Colonic mucosa (tissue), 4 donors: ENCODE data around the gene ATP8B4. TPM values are rescaled to one million over a fixed set of nuclear protein-coding genes. Genes with fewer than 3 reads are reported as not detected.
"Not testable (repeated sequence)": the region's sequence is repeated elsewhere in the genome, so short reads cannot be mapped to it uniquely, and the experiment has no call there.

Experiments
- DNase-seq: peaks from one replicate; pipeline ENCODE4 v3.0.0-alpha.2; 2020
- H3K27ac ChIP-seq: fragments of 200-600 bp; one replicate; pipeline ENCODE4 v1.8.0; 2021
- H3K27me3 ChIP-seq: fragments of 200-600 bp; one replicate; pipeline ENCODE4 v1.8.0; 2021
- H3K36me3 ChIP-seq: fragments of 200-600 bp; one replicate; pipeline ENCODE4 v1.8.0; 2021
- H3K4me1 ChIP-seq: fragments of 200-600 bp; one replicate; pipeline ENCODE4 v1.8.0; 2021; ENCODE audit warnings: mild to moderate bottlenecking
- H3K4me3 ChIP-seq: fragments of 200-600 bp; one replicate; pipeline ENCODE4 v1.8.0; 2021
- H3K9ac ChIP-seq, 2 donors: one replicate each; pipeline ENCODE4 v1.7.0; 2013; ENCODE audit warnings: control low read depth in 2 of 2, low read depth in 2 of 2, low read length in 2 of 2
- H3K9me3 ChIP-seq: fragments of 200-600 bp; one replicate; pipeline ENCODE4 v1.8.0; 2021
- CTCF ChIP-seq: fragments of 200-600 bp; IDR thresholded peaks from one replicate; pipeline ENCODE4 v1.8.0; 2022; ENCODE audit warnings: antibody characterized with exemption, mild to moderate bottlenecking
- intact Hi-C: fragments of 100-400 bp; cut with DNase I; formaldehyde crosslinking; loops from one replicate; pipeline ENCODE4 v1.14.1; 2022
- total RNA-seq, 2 donors: library from RNA; stranded (reverse); fragmentation: NEBNext Ultra II Directional in 1 of 2; extraction: Animal tissue kit (Norgen Biotek cat#: 25700) in 1 of 2; gene quantifications; one replicate each; pipeline ENCODE4 v1.2.1, GENCODE V29; 2021
- donor health status: healthy.
- donor health status: DM: no; HTN: no; CAD: no.
- donor health status: DM: no; HTN: no; CAD: no.

ATP8B4 gene
- total RNA-seq, 2 donors from 2014 or later: 2.7 to 3.0 TPM

- H3K36me3 ChIP-seq: no peaks in the 10 kb centered on the region
- no peaks in the 10 kb centered on the region for H3K27me3 ChIP-seq
- no peak for DNase-seq
- no peak for TF ChIP-seq CTCF
- H3K4me1 ChIP-seq: no peaks in the 10 kb centered on the region
- no peak overlapping the region for H3K9ac ChIP-seq
- intact Hi-C loops: no loop called here
- H3K9me3 ChIP-seq: no peaks in the 10 kb centered on the region
- no peak overlapping the region for H3K27ac ChIP-seq
- no peak overlapping the region for H3K4me3 ChIP-seq
These were observed 154.5 kb downstream of the ATP8B4 start for GRCh38 chr15:49964551-49964950.

DNA sequence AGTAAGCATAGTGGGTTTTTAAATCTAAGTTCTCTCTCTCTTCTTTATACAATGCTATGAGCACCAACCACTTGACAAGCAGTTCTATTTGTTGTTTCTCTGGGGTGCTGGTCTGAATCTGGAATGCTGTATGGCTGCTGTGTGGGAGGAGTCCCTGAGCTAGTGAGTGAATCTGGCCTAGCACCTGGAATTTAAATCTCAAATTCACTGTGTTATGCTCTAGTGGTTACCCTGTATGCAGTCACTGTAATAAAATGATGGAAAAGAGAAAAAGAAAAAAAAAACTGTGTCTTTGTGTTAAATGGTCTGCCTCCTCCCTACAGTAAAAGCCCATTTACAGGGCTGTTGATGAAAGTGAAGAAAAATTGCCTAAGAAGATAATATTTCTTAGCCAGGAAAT lies 155.0 kb downstream of the ATP8B4 start:
- Histone ChIP-seq H3K4me1 (no peaks in the 10 kb centered on the region), H3K27ac (no peak overlapping the region), H3K36me3 (no peaks in the 10 kb centered on the region), H3K27me3 (no peaks in the 10 kb centered on the region), H3K9ac (no peak overlapping the region), H3K4me3 (no peak overlapping the region), H3K9me3 (no peaks in the 10 kb centered on the region)
- intact Hi-C loops: no loop called here
- DNase-seq: no peak
- no peak for TF ChIP-seq CTCF

- intact Hi-C loops, DNase-seq: not testable (repeated sequence)
These were observed 155.8 kb downstream of the ATP8B4 start for GRCh38 chr15:49963033-49963772.

DNA sequence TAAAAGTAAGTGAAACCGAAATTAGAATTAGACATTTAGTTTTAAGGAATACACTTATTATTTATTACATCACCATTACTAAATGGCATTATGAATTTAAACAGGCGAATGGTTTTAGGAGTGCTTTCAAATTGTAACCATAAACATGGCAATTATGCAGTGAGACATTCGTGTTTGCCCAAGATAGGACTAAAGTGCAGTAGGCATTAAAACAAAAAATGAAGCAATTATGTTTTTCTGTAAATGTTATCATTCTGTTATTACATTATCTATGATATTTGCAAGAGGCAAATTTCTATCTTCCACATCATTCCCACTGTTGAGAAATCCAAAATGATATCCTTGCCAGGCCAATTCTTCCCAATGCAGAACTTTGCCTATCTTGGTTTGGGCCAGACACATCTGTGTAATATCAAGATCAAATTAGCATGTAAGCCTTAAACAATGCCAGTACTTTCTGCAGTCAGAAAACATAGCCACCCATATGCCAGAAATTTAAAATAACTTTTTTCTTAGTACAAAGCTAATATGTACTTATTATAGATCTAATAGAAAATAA lies 156.9 kb downstream of the ATP8B4 start:
- DNase-seq: no peak
- intact Hi-C loops: no loop called here

More at GRCh38 chr15:49963033-49963772, 155.8 kb downstream of the ATP8B4 start:
- not testable (repeated sequence) for H3K4me3 ChIP-seq, H3K9me3 ChIP-seq, H3K9ac ChIP-seq, H3K27ac ChIP-seq, H3K27me3 ChIP-seq, H3K4me1 ChIP-seq, H3K36me3 ChIP-seq

DNA sequence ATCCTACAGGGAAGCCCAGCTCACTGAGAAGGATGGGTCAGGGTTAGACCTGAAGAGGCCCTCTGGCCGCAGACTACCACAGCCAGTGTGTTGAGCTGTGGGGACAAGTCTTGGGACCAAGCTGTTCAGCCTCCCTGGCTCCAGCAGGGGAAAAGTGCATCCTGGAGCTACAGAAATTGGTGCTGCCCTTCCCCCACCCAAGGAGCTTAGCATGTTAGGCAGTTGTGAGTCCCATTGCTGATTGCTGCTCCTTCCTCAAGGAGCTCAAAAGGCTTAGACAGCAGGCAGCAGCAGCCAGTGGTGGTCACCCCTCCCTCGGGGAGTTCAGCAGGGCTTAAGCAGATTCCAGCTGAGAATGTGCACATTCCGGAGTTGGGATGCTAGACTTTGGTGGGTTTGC lies 165.6 kb downstream of the ATP8B4 start:
- H3K27ac ChIP-seq: no peak overlapping the region
- H3K36me3 ChIP-seq: no peaks in the 10 kb centered on the region
- no peaks in the 10 kb centered on the region for H3K9me3 ChIP-seq
- intact Hi-C loops: no loop called here
- no peaks in the 10 kb centered on the region for H3K4me1 ChIP-seq
- H3K27me3 ChIP-seq: no peaks in the 10 kb centered on the region
- TF ChIP-seq CTCF: no peak
- H3K4me3 ChIP-seq: no peak overlapping the region
- H3K9ac ChIP-seq: no peak overlapping the region
- no peak for DNase-seq

More for the DNA sequence above, 156.9 kb downstream of the ATP8B4 start:
- Histone ChIP-seq H3K9me3 (no peaks in the 10 kb centered on the region), H3K27me3 (no peaks in the 10 kb centered on the region), H3K4me1 (no peaks in the 10 kb centered on the region), H3K4me3 (no peak overlapping the region), H3K36me3 (no peaks in the 10 kb centered on the region), H3K27ac (no peak overlapping the region), H3K9ac (no peak overlapping the region)
- no peak for TF ChIP-seq CTCF

DNA sequence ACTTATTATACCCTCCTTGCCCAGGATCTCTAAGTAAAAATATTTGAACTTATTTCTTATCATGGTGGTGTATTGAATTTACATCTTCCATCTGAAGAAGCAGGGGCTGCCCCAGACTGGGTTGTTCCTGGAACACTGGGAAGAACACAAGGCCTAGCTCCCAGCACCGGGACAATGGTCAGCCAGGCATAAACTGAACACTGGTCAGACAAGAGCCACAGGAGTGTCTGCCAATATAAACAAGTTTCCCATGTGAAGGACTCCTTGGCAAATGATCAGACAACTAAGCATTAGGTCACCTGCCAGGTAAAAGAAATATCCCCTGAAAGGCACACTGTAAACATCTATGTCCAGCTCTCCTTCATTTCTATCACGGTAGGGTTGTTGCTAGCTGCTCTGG lies 172.4 kb downstream of the ATP8B4 start:
- Histone ChIP-seq H3K27ac (no peak overlapping the region), H3K4me3 (no peak overlapping the region), H3K27me3 (no peaks in the 10 kb centered on the region), H3K4me1 (no peaks in the 10 kb centered on the region), H3K9ac (no peak overlapping the region), H3K9me3 (no peaks in the 10 kb centered on the region), H3K36me3 (no peaks in the 10 kb centered on the region)
- intact Hi-C loops: no loop called here
- TF ChIP-seq CTCF: no peak
- DNase-seq: no peak
